ENCODE data around the gene HDGF. TPM values are rescaled to one million over a fixed set of nuclear protein-coding genes. Genes with fewer than 3 reads are reported as not detected.
A peak's percentile ranks its signal among the peaks of the same experiment; 100 is the strongest.
"Not testable (repeated sequence)": the region's sequence is repeated elsewhere in the genome, so short reads cannot be mapped to it uniquely, and the experiment has no call there.

HDGF gene
- total RNA-seq, 2 experiments from 2014 or later: 357 to 365 TPM

DNA sequence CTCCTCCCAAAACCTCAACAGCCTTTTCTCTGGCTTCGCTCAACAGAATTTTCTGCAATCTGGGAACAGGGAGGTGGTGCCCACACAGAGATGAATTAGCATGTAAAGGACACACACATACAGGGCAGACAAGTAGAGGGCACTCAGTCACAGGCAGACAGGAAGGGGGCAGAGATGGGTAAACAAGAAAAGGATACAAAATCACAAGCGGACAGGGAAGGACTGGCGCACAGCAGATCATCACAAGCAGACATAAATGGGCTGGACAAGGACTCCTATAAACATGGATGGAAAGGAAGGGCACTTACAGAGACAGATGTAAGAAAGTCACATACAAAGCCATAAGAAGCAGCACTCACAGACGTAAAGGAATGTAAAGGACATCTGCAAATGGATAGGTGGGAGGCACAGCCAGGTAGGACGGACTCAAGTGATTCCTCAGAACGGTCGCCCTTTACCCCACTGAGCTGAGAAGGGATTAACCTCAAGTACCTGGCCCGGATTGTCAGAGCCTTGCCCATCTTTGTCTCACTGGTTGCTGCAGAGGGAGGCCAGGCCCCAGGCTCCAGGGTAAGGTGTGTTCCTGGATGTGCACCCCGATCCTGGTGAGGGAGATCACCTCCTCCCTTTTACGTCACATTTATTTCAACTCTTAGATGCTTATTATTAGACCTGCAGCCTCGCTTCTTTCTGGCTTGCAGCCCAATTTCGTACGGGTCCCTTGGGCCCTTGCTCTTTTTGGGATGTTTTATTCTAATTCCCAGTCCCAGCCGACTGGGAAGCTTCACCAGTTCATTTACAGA lies 15.0 kb upstream of the HDGF start:
- intact Hi-C loops (cut with micrococcal nuclease): loop anchor here (1.0 kb wide), 4 partner anchors 15 to 50 kb away; partner anchors contain the start of genes HDGF, ISG20L2, METTL25B and MRPL24
- Mint-ChIP-seq H3K4me1 (ENCODE audit: low read depth) (peaks cover 33% of the 10 kb centered on the region), H3K4me3 (no peak overlapping the region), H3K27me3 (no peaks in the 10 kb centered on the region), H3K36me3 (peaks cover 20% of the 10 kb centered on the region), H3K27ac (no peak overlapping the region), H3K9me3 (no peaks in the 10 kb centered on the region)
- no peak for DNase-seq
- POLR2A ChIA-PET: interaction anchor here (0.5 to 4.7 kb wide), 7 partner anchors 14 to 72 kb away, joined by 4 to 33 read pairs (median 5); partner anchors contain the start of genes HDGF, ISG20L2, METTL25B and MRPL24
- CTCF ChIA-PET: interaction anchor here (1.0 to 11.0 kb wide), 8 partner anchors 14 to 94 kb away, joined by 3 to 155 read pairs (median 4); partner anchors contain the start of genes CRABP2, ISG20L2, METTL25B and MRPL24

DNA sequence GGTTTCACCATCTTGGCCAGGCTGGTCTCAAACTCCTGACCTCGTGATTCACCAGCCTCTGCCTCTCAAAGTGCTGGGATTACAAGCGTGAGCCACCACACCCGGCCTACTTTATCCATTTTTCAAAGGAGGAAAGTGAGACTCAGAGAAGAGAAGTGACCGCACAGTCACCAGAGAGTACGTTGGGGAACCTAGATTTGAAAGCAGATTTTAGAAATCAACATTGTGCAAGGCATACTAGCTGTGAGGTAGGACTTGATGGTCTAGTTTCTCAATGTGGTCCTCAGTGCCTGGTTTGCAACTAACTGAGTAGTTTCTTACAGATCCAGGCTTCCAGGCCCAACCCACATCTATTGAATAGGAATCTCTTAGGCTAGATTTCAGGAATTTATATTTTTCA lies 14.2 kb upstream of the HDGF start:
- intact Hi-C loops (cut with micrococcal nuclease): no loop called here
- ChIA-PET CTCF (interaction anchor here (1.2 to 11.0 kb wide), 2 partner anchors 24 to 39 kb away, joined by 3 to 155 read pairs; partner anchors contain the start of genes ISG20L2, METTL25B and MRPL24), POLR2A (interaction anchor here (4.0 to 4.7 kb wide), 2 partner anchors 14 to 38 kb away, joined by 28 to 33 read pairs; partner anchors contain the start of genes HDGF, ISG20L2 and METTL25B)
- Mint-ChIP-seq H3K4me1 (ENCODE audit: low read depth) (peaks cover 25% of the 10 kb centered on the region), H3K36me3 (peaks cover 13% of the 10 kb centered on the region), H3K9me3 (no peaks in the 10 kb centered on the region), H3K27me3 (no peaks in the 10 kb centered on the region), H3K27ac (no peak overlapping the region), H3K4me3 (no peak overlapping the region)
- no peak for DNase-seq

- intact Hi-C loops (cut with micrococcal nuclease): not testable (repeated sequence)
These were observed 13.7 kb upstream of the HDGF start for GRCh38 chr1:156765136-156765535.

GRCh38 chr1:156760796-156761104 lies 9.3 kb upstream of the HDGF start:
- CTCF ChIA-PET: interaction anchor here (0.7 to 1.8 kb wide), 4 partner anchors 33 to 78 kb away, joined by 3 to 6 read pairs (median 4); no protein-coding TSS in a partner anchor
- Mint-ChIP-seq H3K4me1 (ENCODE audit: low read depth) (no peaks in the 10 kb centered on the region), H3K27ac (no peak overlapping the region), H3K4me3 (no peak overlapping the region), H3K36me3 (no peaks in the 10 kb centered on the region), H3K9me3 (no peaks in the 10 kb centered on the region), H3K27me3 (no peaks in the 10 kb centered on the region)
- POLR2A ChIA-PET: interaction anchor here (1.2 kb wide), 1 partner anchor 10 kb away, joined by 4 read pairs; no protein-coding TSS in a partner anchor
- intact Hi-C loops (cut with micrococcal nuclease): no loop called here
- no peak for DNase-seq

More at GRCh38 chr1:156765136-156765535, 13.7 kb upstream of the HDGF start:
- POLR2A ChIA-PET: interaction anchor here (4.0 to 4.7 kb wide), 2 partner anchors 13 to 38 kb away, joined by 28 to 33 read pairs; partner anchors contain the start of genes HDGF, ISG20L2 and METTL25B
- not testable (repeated sequence) for H3K4me3 Mint-ChIP-seq, DNase-seq, H3K27ac Mint-ChIP-seq, H3K27me3 Mint-ChIP-seq, H3K9me3 Mint-ChIP-seq
- CTCF ChIA-PET: interaction anchor here (1.2 to 11.0 kb wide), 2 partner anchors 24 to 38 kb away, joined by 3 to 155 read pairs; partner anchors contain the start of genes ISG20L2, METTL25B and MRPL24
- Mint-ChIP-seq H3K36me3 (peaks cover 11% of the 10 kb centered on the region), H3K4me1 (ENCODE audit: low read depth) (peaks cover 21% of the 10 kb centered on the region)

- Mint-ChIP-seq H3K9me3 (no peaks in the 10 kb centered on the region), H3K4me3 (no peak overlapping the region), H3K27me3 (no peaks in the 10 kb centered on the region), H3K4me1 (ENCODE audit: low read depth) (no peaks in the 10 kb centered on the region), H3K27ac (no peak overlapping the region), H3K36me3 (no peaks in the 10 kb centered on the region)
- intact Hi-C loops (cut with micrococcal nuclease): no loop called here
- CTCF ChIA-PET: interaction anchor here (1.2 to 1.8 kb wide), 3 partner anchors 33 to 70 kb away, joined by 3 to 6 read pairs (median 5); no protein-coding TSS in a partner anchor
- DNase-seq: no peak
- POLR2A ChIA-PET: interaction anchor here (1.2 kb wide), 1 partner anchor 10 kb away, joined by 4 read pairs; no protein-coding TSS in a partner anchor
These were observed 8.8 kb upstream of the HDGF start for GRCh38 chr1:156760092-156760795.

DNA sequence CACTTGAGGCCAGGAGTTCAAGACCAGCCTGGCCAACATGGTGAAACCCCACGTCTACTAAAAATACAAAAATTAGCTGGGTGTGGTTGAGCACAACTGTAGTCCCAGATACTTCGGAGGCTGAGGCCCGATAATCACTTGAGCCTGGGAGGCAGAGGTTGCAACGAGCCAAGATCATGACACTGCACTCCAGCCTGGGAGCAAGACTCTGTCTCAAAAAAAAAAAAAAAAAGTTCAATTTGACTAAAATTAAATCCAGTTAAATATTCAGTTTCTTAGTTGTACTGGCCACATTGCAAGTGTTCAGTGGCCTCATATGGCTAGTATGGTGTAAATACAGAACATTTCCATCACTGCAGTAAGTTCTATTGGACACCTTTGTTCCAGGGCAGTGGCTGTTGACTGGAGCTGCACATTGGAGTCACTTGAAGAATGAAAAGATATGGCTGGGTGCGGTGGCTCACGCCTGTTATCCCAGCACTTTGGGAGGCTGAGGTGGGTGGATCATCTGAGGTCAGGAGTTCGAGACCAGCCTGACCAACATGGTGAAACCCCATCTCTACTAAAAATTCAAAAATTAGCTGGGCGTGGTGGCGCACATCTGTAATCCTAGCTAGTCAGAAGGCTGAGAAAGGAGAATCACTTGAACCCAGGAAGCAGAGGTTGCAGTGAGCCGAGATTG lies 6.2 kb upstream of the HDGF start:
- DNase-seq; intact Hi-C loops (cut with micrococcal nuclease); H3K4me3 Mint-ChIP-seq; POLR2A ChIA-PET; H3K27ac Mint-ChIP-seq; H3K36me3 Mint-ChIP-seq; H3K4me1 Mint-ChIP-seq (ENCODE audit: low read depth); H3K9me3 Mint-ChIP-seq; H3K27me3 Mint-ChIP-seq: not testable (repeated sequence)
- CTCF ChIA-PET: interaction anchor here (5.0 kb wide), 1 partner anchor 31 kb away, joined by 24 read pairs; no protein-coding TSS in a partner anchor

- no peaks in the 10 kb centered on the region for H3K9me3 Mint-ChIP-seq
- intact Hi-C loops (cut with micrococcal nuclease): no loop called here
- DNase-seq: no peak
- no peak overlapping the region for H3K27ac Mint-ChIP-seq
- peaks cover 7% of the 10 kb centered on the region for H3K4me1 Mint-ChIP-seq (ENCODE audit: low read depth)
- POLR2A ChIA-PET: interaction anchor here (0.6 to 1.0 kb wide), 2 partner anchors 15 to 78 kb away, joined by 3 to 4 read pairs; partner anchors contain the start of gene MRPL24
- no peaks in the 10 kb centered on the region for H3K36me3 Mint-ChIP-seq
- no peak overlapping the region for H3K4me3 Mint-ChIP-seq
- no peaks in the 10 kb centered on the region for H3K27me3 Mint-ChIP-seq
- CTCF ChIA-PET: interaction anchor here (1.0 to 5.0 kb wide), 3 partner anchors 30 to 79 kb away, joined by 3 to 24 read pairs (median 3); partner anchors contain the start of gene NES
These were observed 4.9 kb upstream of the HDGF start for GRCh38 chr1:156756355-156756754.

- intact Hi-C loops (cut with micrococcal nuclease): no loop called here
- no peaks in the 10 kb centered on the region for H3K27me3 Mint-ChIP-seq
- peaks cover 1% of the 10 kb centered on the region for H3K36me3 Mint-ChIP-seq
- H3K9me3 Mint-ChIP-seq: no peaks in the 10 kb centered on the region
- H3K27ac Mint-ChIP-seq: no peak overlapping the region
- H3K4me1 Mint-ChIP-seq (ENCODE audit: low read depth): peaks cover 7% of the 10 kb centered on the region
- POLR2A ChIA-PET: no interaction called here
- CTCF ChIA-PET: interaction anchor here (1.0 to 5.0 kb wide), 2 partner anchors 29 to 78 kb away, joined by 3 to 24 read pairs; partner anchors contain the start of gene NES
- H3K4me3 Mint-ChIP-seq: no peak overlapping the region
- DNase-seq: no peak
These were observed 4.1 kb upstream of the HDGF start for GRCh38 chr1:156755527-156755950.

DNA sequence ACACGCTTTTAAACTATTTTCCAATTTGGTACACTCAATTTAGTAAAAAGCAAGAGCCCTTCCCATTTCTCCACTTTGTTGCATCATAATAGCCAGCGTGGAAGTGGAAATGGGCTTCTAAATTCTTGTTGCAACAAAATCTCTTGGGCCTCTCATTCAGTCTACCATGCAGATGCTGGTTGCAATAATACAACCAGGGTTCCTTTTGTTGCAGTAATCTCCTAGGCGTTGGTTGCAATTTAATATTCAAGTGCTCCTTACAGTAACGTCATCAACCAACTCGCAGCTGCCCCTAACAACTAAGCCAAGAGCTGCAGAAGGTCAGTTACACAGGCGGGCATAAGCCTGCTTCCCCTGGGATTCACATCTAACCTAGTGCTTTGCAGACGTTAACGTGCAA lies 2.7 kb upstream of the HDGF start:
- intact Hi-C loops (cut with micrococcal nuclease): no loop called here
- H3K27me3 Mint-ChIP-seq: no peaks in the 10 kb centered on the region
- H3K36me3 Mint-ChIP-seq: peaks cover 14% of the 10 kb centered on the region
- H3K27ac Mint-ChIP-seq: no peak overlapping the region
- DNase-seq: no peak
- no peaks in the 10 kb centered on the region for H3K9me3 Mint-ChIP-seq
- H3K4me1 Mint-ChIP-seq (ENCODE audit: low read depth): peaks cover 8% of the 10 kb centered on the region
- ChIA-PET POLR2A (no interaction called here), CTCF (interaction anchor here (5.0 kb wide), 1 partner anchor 28 kb away, joined by 24 read pairs; no protein-coding TSS in a partner anchor)
- no peak overlapping the region for H3K4me3 Mint-ChIP-seq

- peak overlapping the region; percentile 93 for H3K4me3 Mint-ChIP-seq
- intact Hi-C loops (cut with micrococcal nuclease): no loop called here
- peaks cover 26% of the 10 kb centered on the region for H3K36me3 Mint-ChIP-seq
- CTCF ChIA-PET: interaction anchor here (0.6 to 4.1 kb wide), 8 partner anchors 10 to 128 kb away, joined by 3 to 75 read pairs (median 7); partner anchors contain the start of genes ISG20L2, METTL25B, MRPL24 and PRCC
- POLR2A ChIA-PET: interaction anchor here (1.9 to 3.9 kb wide), 4 partner anchors 12 to 27 kb away, joined by 6 to 48 read pairs (median 34); partner anchors contain the start of genes ISG20L2, METTL25B, MRPL24 and PRCC
- no peaks in the 10 kb centered on the region for H3K27me3 Mint-ChIP-seq
- H3K27ac Mint-ChIP-seq: peak overlapping the region; percentile 64
- H3K9me3 Mint-ChIP-seq: no peaks in the 10 kb centered on the region
- DNase-seq: no peak
- H3K4me1 Mint-ChIP-seq (ENCODE audit: low read depth): peaks cover 19% of the 10 kb centered on the region
These were observed 1.5 kb upstream of the HDGF start for GRCh38 chr1:156752843-156753482.

Data from activated CD4-positive, alpha-beta memory T cell treated with anti-CD3 and anti-CD28 coated beads for 36 hours (primary cell).